Measurements from ENCODE around the gene LSM7. TPM values are rescaled to one million over a fixed set of nuclear protein-coding genes. Genes with fewer than 3 reads are reported as not detected.

Gene LSM7
- 100 to 1,000 TPM in 3 of 5 experiments, 10 to 100 TPM in 2; 79.4 to 131 (median 102) TPM for total RNA-seq
- polyA plus RNA-seq = 100 to 1,000 TPM; 142 to 182 TPM
- total RNA-seq = 39.3 reads per million, percentile 66 among the genes with 10 or more reads in this experiment

DNA sequence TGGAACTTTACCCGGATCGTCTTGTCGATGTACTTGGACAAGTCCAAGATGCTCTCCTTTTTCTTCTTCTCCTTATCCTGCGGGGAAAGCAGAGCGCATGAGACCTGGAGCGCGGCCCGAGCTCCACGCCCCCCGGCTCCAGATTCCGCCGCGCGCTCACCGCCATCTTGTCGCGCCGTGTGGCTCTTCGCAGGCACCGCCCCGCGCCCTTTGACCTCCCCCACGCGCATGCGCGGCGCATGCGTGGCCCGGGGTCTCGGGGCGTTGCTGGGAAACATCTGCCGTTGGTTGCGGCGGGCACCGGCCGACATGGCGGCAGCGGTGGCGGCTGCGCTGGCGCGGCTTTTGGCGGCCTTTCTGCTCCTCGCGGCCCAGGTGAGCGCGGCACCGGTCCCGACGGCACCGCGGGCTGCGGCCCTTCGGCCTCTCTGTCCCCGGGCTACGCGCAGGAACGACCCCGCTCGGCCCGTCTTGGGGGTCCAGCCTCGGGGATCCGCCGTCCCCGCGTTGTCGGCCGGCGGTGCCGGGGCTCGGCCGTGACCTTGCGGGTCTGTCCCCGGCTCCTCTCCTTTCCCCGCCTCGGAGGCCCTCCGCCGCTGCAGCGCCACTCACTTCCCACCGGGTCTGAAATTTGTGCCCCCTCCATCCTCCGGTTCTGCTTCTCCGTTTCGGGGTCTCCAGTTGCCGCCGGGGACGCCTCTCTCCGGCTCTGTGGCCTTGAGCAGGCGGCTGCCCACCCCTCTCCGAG lies at the start of gene LSM7, which contains the start of gene SPPL2B:
LSM7 (minus strand) TSS at position 186 of the 748 bp plus-strand sequence; CDS start at position 166, 20 bp downstream.
SPPL2B (plus strand) TSS at position 284 of the 748 bp plus-strand sequence; CDS start at position 310, 26 bp downstream.
- peaks cover 0 to 30% (median 0%) of the 10 kb centered on the region in 3 experiments for H3K36me3 ChIP-seq (ENCODE audit: control insufficient read depth in 2 of 3, insufficient read depth in 3 of 3, low read length in 3 of 3)
- H3K4me1 ChIP-seq (ENCODE audit: control insufficient read depth in 2 of 2, insufficient read depth in 2 of 2, low read length in 2 of 2) = peaks cover 10 to 48% of the 10 kb centered on the region in 2 donors
- ChIA-PET CTCF (interaction anchor here (1.0 to 1.5 kb wide), 2 partner anchors 10 to 93 kb away, joined by 3 read pairs; no protein-coding TSS in a partner anchor), POLR2A (interaction anchor here (0.6 to 2.4 kb wide), 10 partner anchors 26 to 727 kb away, joined by 3 to 8 read pairs (median 6); partner anchors contain the start of genes GADD45B and PLEKHJ1)
- H3K36me3 Mint-ChIP-seq = peaks cover 0 to 16% (median 4%) of the 10 kb centered on the region in 5 donors
- peak; percentile 85 for ATAC-seq
- no peaks in the 10 kb centered on the region for H3K9me3 ChIP-seq (ENCODE audit: control insufficient read depth in 2 of 3, low read length in 3 of 3)
- peak within 1 kb of the TSS; percentile 95 for H3K4me3 ChIP-seq (ENCODE audit: low read length)
- no peaks in the 10 kb centered on the region for H3K27me3 ChIP-seq (ENCODE audit: control insufficient read depth in 2 of 2, insufficient read depth in 2 of 2, low read length in 2 of 2)
- DNase-seq = peak; percentile 87 to 95 (median 91)
- H3K4me1 Mint-ChIP-seq = peaks cover 35 to 80% (median 62%) of the 10 kb centered on the region in 7 donors
- H3K9me3 Mint-ChIP-seq = peaks cover 0 to 4% (median 0%) of the 10 kb centered on the region in 11 donors
- peak within 1 kb of the TSS; percentile 93 for H3K27ac ChIP-seq (ENCODE audit: low read depth, low read length)
- peaks cover 0 to 2% (median 0%) of the 10 kb centered on the region in 5 donors for H3K27me3 Mint-ChIP-seq
- H3K4me3 Mint-ChIP-seq = peak within 1 kb of the TSS; percentile 94 to 100 (median 98)
- intact Hi-C loops (cut with micrococcal nuclease) = loop anchor here (1.0 to 2.0 kb wide), 7 partner anchors 40 to 177 kb away; partner anchors contain the start of genes AP3D1 (in 2 of the 2), PLEKHJ1 (in 2 of the 2), SF3A2 (in 2 of the 2) and TIMM13 (in 1 of the 2)
- H3K27ac Mint-ChIP-seq = peak within 1 kb of the TSS; percentile 91 to 100 (median 99)

DNA sequence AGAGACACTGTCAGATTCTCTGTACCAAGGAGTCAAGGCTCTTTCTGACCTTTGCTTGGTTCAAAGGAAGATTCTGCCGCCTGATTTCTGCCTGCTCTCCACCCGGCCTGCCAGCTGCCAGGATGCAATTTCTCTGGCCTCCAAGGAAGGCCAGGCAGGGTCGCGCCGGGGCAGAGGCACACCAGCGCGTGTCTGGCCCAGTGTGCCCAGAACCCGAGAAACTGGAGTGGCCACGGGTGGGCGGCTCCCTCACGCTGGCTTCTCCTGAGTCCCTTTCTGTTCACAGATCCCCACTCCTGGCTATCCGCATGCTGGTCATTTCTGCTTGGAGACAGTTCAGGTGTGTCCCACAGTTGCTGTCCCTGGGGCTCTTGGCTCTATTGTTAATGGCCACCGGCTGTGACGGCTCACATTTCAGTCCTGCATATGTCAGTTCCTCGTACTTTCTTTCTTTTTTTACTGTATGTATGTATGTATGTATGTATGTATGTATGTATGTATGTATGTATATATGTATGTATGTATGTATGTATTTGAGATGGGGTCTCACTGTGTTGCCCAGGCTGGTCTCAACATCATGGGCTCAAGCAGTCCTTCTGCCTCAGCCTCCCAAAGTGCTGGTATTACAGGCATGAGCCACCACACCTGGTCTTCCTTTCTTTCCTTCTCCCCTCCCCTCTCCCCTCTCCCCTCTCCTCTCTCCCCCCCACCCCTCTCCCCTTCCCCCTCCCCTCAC lies 48.6 kb upstream of the LSM7 start:
- Mint-ChIP-seq H3K4me1 (peaks cover 0 to 3% (median 0%) of the 10 kb centered on the region in 7 donors), H3K27ac (peak overlapping the region in 1 of 9 donors; percentile 33), H3K9me3 (peaks cover 0 to 25% (median 10%) of the 10 kb centered on the region in 11 donors), H3K36me3 (peaks cover 0 to 13% (median 0%) of the 10 kb centered on the region in 5 donors), H3K4me3 (no peak overlapping the region), H3K27me3 (peaks cover 0 to 5% (median 4%) of the 10 kb centered on the region in 5 donors)
- ATAC-seq (no peak), DNase-seq (no peak)
- H3K36me3 ChIP-seq (ENCODE audit: control insufficient read depth in 2 of 3, insufficient read depth in 3 of 3, low read length in 3 of 3) = no peaks in the 10 kb centered on the region
- intact Hi-C loops (cut with micrococcal nuclease) = no loop called here
- peaks cover 0 to 4% (median 0%) of the 10 kb centered on the region in 3 experiments for H3K9me3 ChIP-seq (ENCODE audit: control insufficient read depth in 2 of 3, low read length in 3 of 3)
- no peaks in the 10 kb centered on the region for H3K27me3 ChIP-seq (ENCODE audit: control insufficient read depth in 2 of 2, insufficient read depth in 2 of 2, low read length in 2 of 2)
- H3K4me1 ChIP-seq (ENCODE audit: control insufficient read depth in 2 of 2, insufficient read depth in 2 of 2, low read length in 2 of 2) = no peaks in the 10 kb centered on the region
- ChIA-PET CTCF (no interaction called here), POLR2A (no interaction called here)
- H3K4me3 ChIP-seq (ENCODE audit: low read length) = no peak overlapping the region
- no peak overlapping the region for H3K27ac ChIP-seq (ENCODE audit: low read depth, low read length)

DNA sequence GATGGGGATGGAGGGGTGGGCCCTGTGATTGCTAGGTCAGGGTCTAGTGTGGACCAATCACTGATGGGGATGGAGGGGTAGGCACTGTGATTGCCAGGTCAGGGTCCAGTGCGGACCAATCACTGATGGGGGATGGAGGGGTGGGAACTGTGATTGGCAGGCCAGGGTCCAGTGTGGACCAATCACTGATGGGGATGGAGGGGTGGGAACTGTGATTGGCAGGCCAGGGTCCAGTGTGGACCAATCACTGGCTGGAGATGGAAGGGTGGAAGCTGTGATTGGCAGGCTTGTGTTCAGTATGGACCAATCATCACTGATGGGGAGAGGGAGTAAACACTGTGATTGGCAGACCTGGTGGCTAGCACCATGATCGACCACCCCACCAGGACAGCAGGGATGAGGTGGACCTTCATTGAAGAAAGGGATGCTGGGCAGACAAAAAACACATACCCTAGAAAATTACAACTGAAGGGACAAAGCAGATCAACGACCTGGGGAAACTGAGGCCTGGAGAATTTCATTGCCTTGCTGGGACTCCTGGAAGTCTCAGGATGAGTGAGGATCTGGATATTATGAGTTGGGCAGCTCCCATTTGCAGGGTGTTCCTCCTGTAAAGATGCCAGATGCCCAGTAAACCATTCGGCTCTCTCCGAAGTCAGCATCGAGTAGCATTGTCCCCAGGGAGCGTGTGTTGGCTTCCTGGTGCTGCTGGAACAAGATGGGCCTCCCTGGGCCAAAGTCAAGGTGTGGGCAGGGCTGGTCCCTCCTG lies 47.2 kb upstream of the LSM7 start:
- H3K4me3 ChIP-seq (ENCODE audit: low read length) = no peak overlapping the region
- Mint-ChIP-seq H3K36me3 (peaks cover 0 to 7% (median 0%) of the 10 kb centered on the region in 5 donors), H3K4me3 (no peak overlapping the region), H3K4me1 (peaks cover 0 to 3% (median 0%) of the 10 kb centered on the region in 7 donors), H3K27me3 (peaks cover 0 to 5% (median 4%) of the 10 kb centered on the region in 5 donors), H3K27ac (peak overlapping the region in 1 of 9 donors; percentile 70), H3K9me3 (peaks cover 0 to 21% (median 10%) of the 10 kb centered on the region in 11 donors)
- POLR2A ChIA-PET = no interaction called here
- intact Hi-C loops (cut with micrococcal nuclease) = no loop called here
- DNase-seq = no peak
- no peak overlapping the region for H3K27ac ChIP-seq (ENCODE audit: low read depth, low read length)
- H3K9me3 ChIP-seq (ENCODE audit: control insufficient read depth in 2 of 3, low read length in 3 of 3) = peaks cover 0 to 2% (median 0%) of the 10 kb centered on the region in 3 experiments
- CTCF ChIA-PET = no interaction called here
- H3K27me3 ChIP-seq (ENCODE audit: control insufficient read depth in 2 of 2, insufficient read depth in 2 of 2, low read length in 2 of 2) = no peaks in the 10 kb centered on the region
- no peak for ATAC-seq
- no peaks in the 10 kb centered on the region for H3K4me1 ChIP-seq (ENCODE audit: control insufficient read depth in 2 of 2, insufficient read depth in 2 of 2, low read length in 2 of 2)
- H3K36me3 ChIP-seq (ENCODE audit: control insufficient read depth in 2 of 3, insufficient read depth in 3 of 3, low read length in 3 of 3) = no peaks in the 10 kb centered on the region

DNA sequence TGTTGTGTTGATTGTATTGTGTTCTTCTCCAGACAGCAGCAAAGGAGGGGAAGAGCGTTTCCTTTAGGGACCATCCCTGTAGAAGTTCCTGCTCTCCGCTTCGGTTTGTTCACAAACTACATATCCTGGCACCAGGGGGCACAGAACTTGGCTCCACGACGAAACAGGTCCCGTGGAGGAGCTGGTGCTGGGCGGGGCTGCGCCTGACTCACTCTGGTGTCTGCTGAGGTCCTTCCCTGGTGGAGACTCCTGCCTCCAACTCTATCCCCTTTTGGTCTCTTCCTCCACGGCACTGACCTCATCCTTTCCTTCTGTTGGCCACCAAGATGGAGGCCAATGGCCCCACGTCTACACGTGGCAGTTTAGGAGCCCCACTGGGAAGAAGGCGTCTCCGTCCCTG lies 46.4 kb upstream of the LSM7 start:
- H3K36me3 Mint-ChIP-seq = peaks cover 0 to 7% (median 0%) of the 10 kb centered on the region in 5 donors
- Histone ChIP-seq H3K4me1 (ENCODE audit: control insufficient read depth in 2 of 2, insufficient read depth in 2 of 2, low read length in 2 of 2) (no peaks in the 10 kb centered on the region), H3K4me3 (ENCODE audit: low read length) (no peak overlapping the region), H3K36me3 (ENCODE audit: control insufficient read depth in 2 of 3, insufficient read depth in 3 of 3, low read length in 3 of 3) (no peaks in the 10 kb centered on the region), H3K27me3 (ENCODE audit: control insufficient read depth in 2 of 2, insufficient read depth in 2 of 2, low read length in 2 of 2) (no peaks in the 10 kb centered on the region), H3K27ac (ENCODE audit: low read depth, low read length) (no peak overlapping the region), H3K9me3 (ENCODE audit: control insufficient read depth in 2 of 3, low read length in 3 of 3) (peaks cover 0 to 1% (median 0%) of the 10 kb centered on the region in 3 experiments)
- CTCF ChIA-PET = no interaction called here
- POLR2A ChIA-PET = no interaction called here
- H3K4me1 Mint-ChIP-seq = peaks cover 0 to 3% (median 0%) of the 10 kb centered on the region in 7 donors
- intact Hi-C loops (cut with micrococcal nuclease) = no loop called here
- DNase-seq = no peak
- peaks cover 0 to 23% (median 10%) of the 10 kb centered on the region in 11 donors for H3K9me3 Mint-ChIP-seq
- no peak for ATAC-seq
- peak overlapping the region in 1 of 9 donors; percentile 33 for H3K27ac Mint-ChIP-seq
- H3K27me3 Mint-ChIP-seq = peaks cover 0 to 5% (median 4%) of the 10 kb centered on the region in 5 donors
- no peak overlapping the region for H3K4me3 Mint-ChIP-seq

DNA sequence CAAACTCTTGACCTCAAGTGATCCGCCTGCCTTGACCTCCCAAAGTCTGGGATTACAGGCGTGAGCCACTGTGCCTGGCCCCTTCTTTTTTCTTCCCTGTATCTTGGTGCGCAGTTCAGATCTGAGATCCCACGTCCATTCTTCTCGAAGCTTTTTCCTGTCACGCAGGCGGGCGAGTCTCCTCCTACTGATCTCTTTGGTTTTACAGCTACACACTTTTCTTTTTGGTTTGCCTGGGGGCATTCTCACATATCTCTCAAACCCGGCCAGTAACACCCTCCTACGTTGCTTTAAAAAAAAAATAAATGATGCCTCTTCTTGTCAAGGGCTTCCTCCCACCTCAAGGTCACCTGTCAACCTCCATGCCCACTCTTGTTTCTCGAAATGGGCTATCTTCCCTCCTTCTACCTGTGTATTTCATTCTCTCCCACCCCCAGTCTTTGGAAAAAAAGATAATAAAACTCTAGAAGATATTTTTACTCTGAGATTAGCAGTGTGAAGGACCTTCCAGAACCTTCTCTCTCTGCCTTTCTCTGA lies 43.8 kb upstream of the LSM7 start:
- no peak for DNase-seq
- H3K4me3 Mint-ChIP-seq = no peak overlapping the region
- H3K4me3 ChIP-seq (ENCODE audit: low read length) = no peak overlapping the region
- CTCF ChIA-PET = no interaction called here
- intact Hi-C loops (cut with micrococcal nuclease) = no loop called here
- peaks cover 0 to 3% (median 0%) of the 10 kb centered on the region in 5 donors for H3K36me3 Mint-ChIP-seq
- H3K9me3 ChIP-seq (ENCODE audit: control insufficient read depth in 2 of 3, low read length in 3 of 3) = peaks cover 0 to 4% (median 0%) of the 10 kb centered on the region in 3 experiments
- no peak overlapping the region for H3K27ac Mint-ChIP-seq
- no peak for ATAC-seq
- POLR2A ChIA-PET = no interaction called here
- H3K4me1 Mint-ChIP-seq = peaks cover 0 to 5% (median 0%) of the 10 kb centered on the region in 7 donors
- H3K9me3 Mint-ChIP-seq = peaks cover 0 to 17% (median 5%) of the 10 kb centered on the region in 11 donors
- H3K36me3 ChIP-seq (ENCODE audit: control insufficient read depth in 2 of 3, insufficient read depth in 3 of 3, low read length in 3 of 3) = no peaks in the 10 kb centered on the region
- no peak overlapping the region for H3K27ac ChIP-seq (ENCODE audit: low read depth, low read length)
- H3K27me3 ChIP-seq (ENCODE audit: control insufficient read depth in 2 of 2, insufficient read depth in 2 of 2, low read length in 2 of 2) = no peaks in the 10 kb centered on the region
- peaks cover 0 to 5% (median 4%) of the 10 kb centered on the region in 5 donors for H3K27me3 Mint-ChIP-seq
- no peaks in the 10 kb centered on the region for H3K4me1 ChIP-seq (ENCODE audit: control insufficient read depth in 2 of 2, insufficient read depth in 2 of 2, low read length in 2 of 2)
